ENCODE data around the gene TXNRD2. TPM values are rescaled to one million over a fixed set of nuclear protein-coding genes. Genes with fewer than 3 reads are reported as not detected.

Gene TXNRD2
- total RNA-seq, 3 donors from 2014 or later (not counting 1 experiment from before 2014, with no cell fraction given) = 23.5 to 37.3 (median 24.4) TPM

GRCh38 chr22:19959043-19959586 lies 17.5 kb upstream of the TXNRD2 start:
- TF ChIP-seq CTCF (IDR thresholded peaks at IDR 0.05) = no peak
- no peak for DNase-seq
- intact Hi-C loops (cut with micrococcal nuclease) = no loop called here
- Mint-ChIP-seq H3K36me3 (no peaks in the 10 kb centered on the region), H3K4me1 (peaks cover 21% of the 10 kb centered on the region in 2 donors), H3K27me3 (ENCODE audit: low read depth in 2 of 2) (no peaks in the 10 kb centered on the region), H3K27ac (no peak overlapping the region), H3K9me3 (no peaks in the 10 kb centered on the region), H3K4me3 (no peak overlapping the region)
- peaks cover 6% of the 10 kb centered on the region for H3K36me3 ChIP-seq (ENCODE audit: control insufficient read depth, insufficient read depth, low read length)
- no peak overlapping the region for H3K4me3 ChIP-seq (ENCODE audit: low read length)
- no peaks in the 10 kb centered on the region for H3K9me3 ChIP-seq (ENCODE audit: control insufficient read depth, insufficient read depth, low read length)
- peaks cover 44% of the 10 kb centered on the region for H3K4me1 ChIP-seq (ENCODE audit: control insufficient read depth, insufficient read depth, low read length)
- WGBS (ENCODE audit: insufficient coverage) = 83% methylated on average over 29 of the region's 30 CpGs
- no peak for ATAC-seq
- no peaks in the 10 kb centered on the region for H3K27me3 ChIP-seq (ENCODE audit: control insufficient read depth, insufficient read depth, low read length)
- no peak overlapping the region for H3K27ac ChIP-seq (ENCODE audit: low read length)

- Histone ChIP-seq H3K27me3 (ENCODE audit: control insufficient read depth, insufficient read depth, low read length) (no peaks in the 10 kb centered on the region), H3K27ac (ENCODE audit: low read length) (no peak overlapping the region), H3K4me1 (ENCODE audit: control insufficient read depth, insufficient read depth, low read length) (peaks cover 45% of the 10 kb centered on the region), H3K36me3 (ENCODE audit: control insufficient read depth, insufficient read depth, low read length) (peaks cover 3% of the 10 kb centered on the region), H3K4me3 (ENCODE audit: low read length) (no peak overlapping the region), H3K9me3 (ENCODE audit: control insufficient read depth, insufficient read depth, low read length) (no peaks in the 10 kb centered on the region)
- no peaks in the 10 kb centered on the region for H3K36me3 Mint-ChIP-seq
- 88% methylated on average over 18 of the region's 19 CpGs for WGBS (ENCODE audit: insufficient coverage)
- TF ChIP-seq CTCF (IDR thresholded peaks at IDR 0.05) = no peak
- no peak for ATAC-seq
- H3K27ac Mint-ChIP-seq = no peak overlapping the region
- DNase-seq = no peak
- peaks cover 21 to 28% of the 10 kb centered on the region in 2 donors for H3K4me1 Mint-ChIP-seq
- H3K4me3 Mint-ChIP-seq = no peak overlapping the region
- H3K27me3 Mint-ChIP-seq (ENCODE audit: low read depth in 2 of 2) = no peaks in the 10 kb centered on the region
- intact Hi-C loops (cut with micrococcal nuclease) = no loop called here
- H3K9me3 Mint-ChIP-seq = no peaks in the 10 kb centered on the region
Measured at GRCh38 chr22:19958083-19959042, 16.7 kb upstream of the TXNRD2 start.

- DNase-seq (no peak), ATAC-seq (no peak)
- Histone ChIP-seq H3K9me3 (ENCODE audit: control insufficient read depth, insufficient read depth, low read length) (no peaks in the 10 kb centered on the region), H3K4me3 (ENCODE audit: low read length) (no peak overlapping the region), H3K27me3 (ENCODE audit: control insufficient read depth, insufficient read depth, low read length) (no peaks in the 10 kb centered on the region), H3K27ac (ENCODE audit: low read length) (no peak overlapping the region), H3K36me3 (ENCODE audit: control insufficient read depth, insufficient read depth, low read length) (no peaks in the 10 kb centered on the region), H3K4me1 (ENCODE audit: control insufficient read depth, insufficient read depth, low read length) (peaks cover 40% of the 10 kb centered on the region)
- Mint-ChIP-seq H3K4me3 (no peak overlapping the region), H3K4me1 (peaks cover 21 to 28% of the 10 kb centered on the region in 2 donors), H3K27me3 (ENCODE audit: low read depth in 2 of 2) (no peaks in the 10 kb centered on the region), H3K36me3 (no peaks in the 10 kb centered on the region), H3K27ac (no peak overlapping the region), H3K9me3 (no peaks in the 10 kb centered on the region)
- intact Hi-C loops (cut with micrococcal nuclease) = no loop called here
- 96% methylated on average over 9 of the region's 9 CpGs for WGBS (ENCODE audit: insufficient coverage)
- no peak for TF ChIP-seq CTCF (IDR thresholded peaks at IDR 0.05)
Measured at GRCh38 chr22:19957445-19957844, 15.8 kb upstream of the TXNRD2 start.
